ENCODE measurements around the gene NOBOX.
"Not testable (repeated sequence)": the region's sequence is repeated elsewhere in the genome, so short reads cannot be mapped to it uniquely, and the experiment has no call there.

NOBOX gene

GRCh38 chr7:144355176-144355822, 48.2 kb downstream of the NOBOX start, which contains the start of gene ARHGEF5:
Gene ARHGEF5 (plus strand): TSS chr7:144355402. CDS start chr7:144362670, 7,268 bp downstream.
- not testable (repeated sequence) for H3F3A ChIP-seq (ENCODE audit: control insufficient read depth, insufficient read depth); H3K36me3 ChIP-seq (ENCODE audit: control insufficient read depth, low read length); H3K9me2 ChIP-seq (replicated peaks; ENCODE audit: control insufficient read depth, low read length); H3K4me1 ChIP-seq (ENCODE audit: control insufficient read depth, low read length); H4K20me1 ChIP-seq (ENCODE audit: control insufficient read depth, insufficient read depth, low read depth, low read length); H3K4me2 ChIP-seq (ENCODE audit: low read length); H3K27ac ChIP-seq (ENCODE audit: low read depth, low read length); H3K79me2 ChIP-seq (ENCODE audit: control insufficient read depth, low read length); H3K9me3 ChIP-seq (ENCODE audit: control insufficient read depth, insufficient read depth, low read length); H3K4me3 ChIP-seq (ENCODE audit: low read length); H3K27me3 ChIP-seq (ENCODE audit: control insufficient read depth, low read length)

GRCh38 chr7:144351667-144352066, 51.8 kb downstream of the NOBOX start:
- not testable (repeated sequence) for H3K9me3 ChIP-seq (ENCODE audit: control insufficient read depth, insufficient read depth, low read length); H3K9me2 ChIP-seq (replicated peaks; ENCODE audit: control insufficient read depth, low read length); H3K27me3 ChIP-seq (ENCODE audit: control insufficient read depth, low read length); H3K4me2 ChIP-seq (ENCODE audit: low read length); H3K36me3 ChIP-seq (ENCODE audit: control insufficient read depth, low read length); H3K4me3 ChIP-seq (ENCODE audit: low read length); H3K4me1 ChIP-seq (ENCODE audit: control insufficient read depth, low read length); H3K27ac ChIP-seq (ENCODE audit: low read depth, low read length); H3K79me2 ChIP-seq (ENCODE audit: control insufficient read depth, low read length); H4K20me1 ChIP-seq (ENCODE audit: control insufficient read depth, insufficient read depth, low read depth, low read length); H3F3A ChIP-seq (ENCODE audit: control insufficient read depth, insufficient read depth)

- not testable (repeated sequence) for H3K4me1 ChIP-seq (ENCODE audit: control insufficient read depth, low read length); H3K9me2 ChIP-seq (replicated peaks; ENCODE audit: control insufficient read depth, low read length); H4K20me1 ChIP-seq (ENCODE audit: control insufficient read depth, insufficient read depth, low read depth, low read length)
Observed at GRCh38 chr7:144348625-144349024, 54.9 kb downstream of the NOBOX start.

More at GRCh38 chr7:144348625-144349024, 54.9 kb downstream of the NOBOX start:
- not testable (repeated sequence) for H3K79me2 ChIP-seq (ENCODE audit: control insufficient read depth, low read length); H3K4me3 ChIP-seq (ENCODE audit: low read length); H3K36me3 ChIP-seq (ENCODE audit: control insufficient read depth, low read length); H3F3A ChIP-seq (ENCODE audit: control insufficient read depth, insufficient read depth); H3K27me3 ChIP-seq (ENCODE audit: control insufficient read depth, low read length); H3K27ac ChIP-seq (ENCODE audit: low read depth, low read length); H3K4me2 ChIP-seq (ENCODE audit: low read length); H3K9me3 ChIP-seq (ENCODE audit: control insufficient read depth, insufficient read depth, low read length)

Data from DOHH2 (cell line).